GM23248 (cell line): ENCODE measurements around the gene SMIM12.

Source experiments
- EZH2 ChIP-seq: fragments of 200-600 bp; sonication (generic); IDR thresholded peaks from 2 replicates; pipeline ENCODE4 v1.6.1; 2018; ENCODE audit warnings: antibody characterized with exemption, mild to moderate bottlenecking; ENCODE audit not compliant: insufficient read depth, poor library complexity, severe bottlenecking
- EZH2phosphoT487 ChIP-seq: fragments of 200-600 bp; sonication (generic); IDR thresholded peaks from 2 replicates; pipeline ENCODE4 v1.6.1; 2018; ENCODE audit warnings: antibody characterized with exemption, moderate library complexity, mild to moderate bottlenecking, low read depth; ENCODE audit not compliant: insufficient read depth

- no peak for TF ChIP-seq EZH2phosphoT487
- no peak for TF ChIP-seq EZH2
Observed at GRCh38 chr1:34908369-34908768, 48.8 kb upstream of the SMIM12 start.
